PC-3 (cell line): ENCODE results near the gene NEDD9. TPM values are rescaled to one million over a fixed set of nuclear protein-coding genes. Genes with fewer than 3 reads are reported as not detected.
A peak's percentile ranks its signal among the peaks of the same experiment; 100 is the strongest.

Experiments used
- ATAC-seq: fragments of 200-7000 bp; cut with Tn5 transposase; 2 replicates; pipeline ENCODE4 v1.9.1; 2020; ENCODE audit warnings: mild to moderate bottlenecking, moderate library complexity
- BruUV-seq: library from RNA; stranded (reverse); fragments of 400-500 nt; replicated peaks from 2 replicates; lab custom pipeline; 2021; lab: Mats Ljungman, UMichigan
- CTCF ChIA-PET: fragments of 300-600 bp; sonication (Branson Sonifier 250); formaldehyde crosslinking; loops from one replicate; lab custom pipeline; 2022; ENCODE audit warnings: antibody characterized with exemption; lab: Charles Lee
- POLR2A ChIA-PET: fragments of 300-600 bp; sonication (Branson Sonifier 250); formaldehyde crosslinking; loops from one replicate; lab custom pipeline; 2022; ENCODE audit warnings: antibody characterized with exemption; ENCODE audit not compliant: unreplicated experiment; lab: Charles Lee
- DNase-seq: peaks from one replicate; pipeline ENCODE4 v3.0.0-alpha.2; 2015
- H2AFZ ChIP-seq: fragments of 300-600 bp; sonication (generic); 2 replicates; pipeline ENCODE4 v1.6.0; 2016; ENCODE audit warnings: antibody characterized with exemption, low read length
- H3F3A ChIP-seq: fragments of 300-600 bp; sonication (generic); one replicate; pipeline ENCODE4 v1.6.0; 2017; ENCODE audit warnings: antibody characterized with exemption, low read length, control low read depth, mild to moderate bottlenecking; ENCODE audit not compliant: unreplicated experiment
- H3K27ac ChIP-seq: fragments of 300-600 bp; sonication (generic); 2 replicates; pipeline ENCODE4 v1.5.1; 2016; ENCODE audit warnings: mild to moderate bottlenecking, low read length
- H3K27me3 ChIP-seq: fragments of 300-600 bp; sonication (generic); 2 replicates; pipeline ENCODE4 v1.6.1; 2016; ENCODE audit warnings: low read length, mixed read lengths
- H3K36me3 ChIP-seq: fragments of 300-600 bp; sonication (generic); 2 replicates; pipeline ENCODE4 v1.6.1; 2016; ENCODE audit warnings: low read depth, mixed run types, low read length, mixed read lengths
- H3K4me1 ChIP-seq: fragments of 300-600 bp; sonication (generic); 2 replicates; pipeline ENCODE4 v1.5.1; 2016; ENCODE audit warnings: low read length; ENCODE audit not compliant: insufficient read depth
- H3K4me2 ChIP-seq: fragments of 300-600 bp; sonication (generic); 2 replicates; pipeline ENCODE4 v1.6.0; 2016; ENCODE audit warnings: low read length
- H3K4me3 ChIP-seq: fragments of 300-600 bp; sonication (generic); 2 replicates; pipeline ENCODE4 v1.5.1; 2016; ENCODE audit warnings: mild to moderate bottlenecking, low read length, mixed read lengths
- H3K79me2 ChIP-seq: fragments of 300-600 bp; sonication (generic); 2 replicates; pipeline ENCODE4 v1.6.1; 2017; ENCODE audit warnings: low read length, mixed read lengths
- H3K9ac ChIP-seq: fragments of 300-600 bp; sonication (generic); 2 replicates; pipeline ENCODE4 v1.6.0; 2016; ENCODE audit warnings: mild to moderate bottlenecking, low read length
- H3K9me2 ChIP-seq: fragments of 300-600 bp; sonication (generic); replicated peaks from 2 replicates; pipeline ENCODE4 v1.6.1; 2016; ENCODE audit warnings: mixed run types, low read length, mixed read lengths
- H3K9me3 ChIP-seq: fragments of 300-600 bp; sonication (generic); 2 replicates; pipeline ENCODE4 v1.6.1; 2016; ENCODE audit warnings: low read length, mixed read lengths
- H4K20me1 ChIP-seq: fragments of 300-600 bp; sonication (generic); 2 replicates; pipeline ENCODE4 v1.6.1; 2016; ENCODE audit warnings: low read length, mixed read lengths
- EZH2 ChIP-seq: fragments of 300-600 bp; sonication (generic); IDR thresholded peaks from one replicate; pipeline ENCODE4 v1.6.1; 2017; ENCODE audit warnings: antibody characterized with exemption, mild to moderate bottlenecking, low read length; ENCODE audit not compliant: unreplicated experiment
- EZH2phosphoT487 ChIP-seq: fragments of 300-600 bp; sonication (generic); IDR thresholded peaks from 2 replicates; pipeline ENCODE4 v1.6.1; 2018; ENCODE audit warnings: mild to moderate bottlenecking, antibody characterized with exemption, low read length, borderline replicate concordance
- intact Hi-C: fragments of 100-400 bp; cut with micrococcal nuclease; formaldehyde crosslinking; loops from 2 replicates; pipeline ENCODE4 v1.9.0; 2023
- total RNA-seq: library from RNA; depleted of rRNA; stranded (reverse); fragments of >200 nt; gene quantifications from 2 replicates; pipeline ENCODE4 v1.2.3, GENCODE V29; 2014
- TF ChIP-seq, protein P1 (sequence below): fragments of 300-600 bp; sonication (generic); conservative IDR thresholded peaks from 2 replicates; pipeline ENCODE4 v1.5.1; 2017; ENCODE audit warnings: antibody characterized with exemption, low read depth, mild to moderate bottlenecking, low read length

The NEDD9 gene
- total RNA-seq, 1 experiment from 2014 or later, result 12.1 TPM

DNA sequence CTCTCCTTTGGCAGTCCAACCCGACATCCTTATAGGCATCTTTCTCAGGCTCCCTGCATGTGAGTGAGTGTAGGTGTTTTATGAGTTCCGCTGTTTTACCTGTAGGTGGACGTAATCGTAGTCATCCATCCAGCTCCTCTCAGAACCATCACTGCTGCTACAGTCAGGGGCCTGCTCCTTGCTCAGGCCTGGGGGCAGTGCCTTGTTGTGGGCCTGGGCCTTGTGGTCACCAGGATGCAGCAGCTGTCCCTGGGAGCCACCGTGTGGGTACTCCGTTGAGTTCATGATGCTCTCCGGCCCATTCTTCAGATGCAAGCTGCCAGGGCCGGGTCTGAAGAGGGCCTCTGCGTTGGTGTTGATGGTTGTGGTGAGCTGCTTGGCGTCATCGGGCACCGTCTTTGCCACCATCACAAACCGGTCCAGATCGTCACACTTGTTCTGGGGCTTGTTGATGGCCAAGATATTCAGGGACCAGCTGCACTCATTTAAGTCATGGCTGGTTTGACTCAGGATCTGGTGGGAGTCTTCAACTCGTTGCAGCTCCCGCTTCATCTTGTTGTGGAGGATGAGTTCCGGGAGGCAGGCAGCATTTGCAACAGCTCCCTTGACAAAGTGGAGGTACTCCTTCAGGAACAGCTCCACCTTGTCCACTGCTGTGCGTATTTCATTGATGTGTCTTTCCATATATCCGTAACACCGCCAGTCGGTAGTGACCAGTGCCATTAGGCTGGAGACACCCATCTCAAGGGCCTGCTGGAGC lies 42.4 kb downstream of the NEDD9 start:
- Histone ChIP-seq H3K9me3 (no peaks in the 10 kb centered on the region), H2AFZ (no peak overlapping the region), H3K9ac (no peak overlapping the region), H3K9me2 (no peaks in the 10 kb centered on the region), H3K4me1 (peaks cover 17% of the 10 kb centered on the region), H3K27me3 (no peaks in the 10 kb centered on the region), H3K27ac (no peak overlapping the region), H3K79me2 (no peaks in the 10 kb centered on the region), H3F3A (no peaks in the 10 kb centered on the region), H3K36me3 (peaks cover 34% of the 10 kb centered on the region), H3K4me2 (no peak overlapping the region), H3K4me3 (no peak overlapping the region), H4K20me1 (no peaks in the 10 kb centered on the region)
- ChIA-PET POLR2A (no interaction called here), CTCF (no interaction called here)
- DNase-seq (no peak), ATAC-seq (no peak)
- intact Hi-C loops, result no loop called here
- no peak for TF ChIP-seq EZH2phosphoT487
- TF ChIP-seq, protein P1, sequence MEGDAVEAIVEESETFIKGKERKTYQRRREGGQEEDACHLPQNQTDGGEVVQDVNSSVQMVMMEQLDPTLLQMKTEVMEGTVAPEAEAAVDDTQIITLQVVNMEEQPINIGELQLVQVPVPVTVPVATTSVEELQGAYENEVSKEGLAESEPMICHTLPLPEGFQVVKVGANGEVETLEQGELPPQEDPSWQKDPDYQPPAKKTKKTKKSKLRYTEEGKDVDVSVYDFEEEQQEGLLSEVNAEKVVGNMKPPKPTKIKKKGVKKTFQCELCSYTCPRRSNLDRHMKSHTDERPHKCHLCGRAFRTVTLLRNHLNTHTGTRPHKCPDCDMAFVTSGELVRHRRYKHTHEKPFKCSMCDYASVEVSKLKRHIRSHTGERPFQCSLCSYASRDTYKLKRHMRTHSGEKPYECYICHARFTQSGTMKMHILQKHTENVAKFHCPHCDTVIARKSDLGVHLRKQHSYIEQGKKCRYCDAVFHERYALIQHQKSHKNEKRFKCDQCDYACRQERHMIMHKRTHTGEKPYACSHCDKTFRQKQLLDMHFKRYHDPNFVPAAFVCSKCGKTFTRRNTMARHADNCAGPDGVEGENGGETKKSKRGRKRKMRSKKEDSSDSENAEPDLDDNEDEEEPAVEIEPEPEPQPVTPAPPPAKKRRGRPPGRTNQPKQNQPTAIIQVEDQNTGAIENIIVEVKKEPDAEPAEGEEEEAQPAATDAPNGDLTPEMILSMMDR, result no peak
- TF ChIP-seq EZH2, result no peak
- no TSS peak for BruUV-seq

DNA sequence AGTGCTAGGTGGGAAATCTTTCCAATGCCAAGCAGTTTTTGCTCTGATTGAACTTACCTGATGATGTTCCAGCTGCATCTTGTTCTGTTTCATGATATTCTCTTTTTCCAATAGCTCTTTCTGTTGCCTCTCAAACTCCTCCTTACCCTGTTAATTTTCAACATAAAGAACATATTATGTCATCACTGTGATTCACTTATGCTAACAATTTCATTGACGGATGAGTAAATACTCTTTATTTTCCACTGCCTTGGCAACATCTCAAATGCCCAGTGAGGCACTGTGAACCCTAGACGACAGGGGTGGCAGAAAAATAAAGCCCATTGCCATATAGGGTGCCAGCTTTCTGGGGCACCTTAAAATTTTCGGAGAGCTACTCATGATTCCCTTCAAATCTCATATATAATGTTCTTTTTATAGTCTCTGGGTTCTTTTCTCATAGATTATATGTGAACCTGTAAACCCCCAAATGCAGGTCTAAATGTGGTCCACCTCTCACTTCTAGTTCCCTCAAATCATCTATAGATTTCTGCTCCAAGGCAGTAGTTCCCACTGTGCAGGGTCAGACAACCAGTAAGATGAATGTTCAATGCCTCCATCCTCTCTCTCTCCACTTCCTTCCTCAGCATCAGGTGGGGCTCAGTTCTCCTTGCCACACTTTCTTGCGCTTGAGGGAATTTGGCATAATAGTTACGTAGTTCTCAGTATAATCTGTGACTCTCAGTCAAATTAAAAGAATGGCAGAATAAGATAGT lies 44.1 kb downstream of the NEDD9 start:
- Histone ChIP-seq H3K4me2 (peak overlapping the region; percentile 58), H3K9ac (peak overlapping the region; percentile 18), H4K20me1 (no peaks in the 10 kb centered on the region), H3F3A (no peaks in the 10 kb centered on the region), H3K4me1 (peaks cover 17% of the 10 kb centered on the region), H3K79me2 (no peaks in the 10 kb centered on the region), H3K36me3 (peaks cover 40% of the 10 kb centered on the region), H3K4me3 (0 out of 2 replicates have a peak overlapping the region, but pooled peaks have one; percentile 11), H3K27ac (peak overlapping the region; percentile 66), H3K9me2 (no peaks in the 10 kb centered on the region), H2AFZ (no peak overlapping the region), H3K9me3 (no peaks in the 10 kb centered on the region), H3K27me3 (no peaks in the 10 kb centered on the region)
- POLR2A ChIA-PET, result interaction anchor here (0.5 to 1.0 kb wide), 4 partner anchors 14 to 1338 kb away, joined by 3 to 7 read pairs (median 4); partner anchors contain the start of gene NEDD9
- ATAC-seq, result peak; percentile 94
- BruUV-seq, result TSS peak; percentile 35
- DNase-seq, result peak; percentile 92
- TF ChIP-seq, protein P1, result no peak
- TF ChIP-seq EZH2 (no peak), EZH2phosphoT487 (no peak)
- intact Hi-C loops, result loop anchor here (1.0 kb wide), 1 partner anchor 19 kb away; no protein-coding TSS in a partner anchor
- CTCF ChIA-PET, result interaction anchor here (0.7 kb wide), 1 partner anchor 14 kb away, joined by 5 read pairs; no protein-coding TSS in a partner anchor
